ENCODE data around the gene KSR2.

DNA sequence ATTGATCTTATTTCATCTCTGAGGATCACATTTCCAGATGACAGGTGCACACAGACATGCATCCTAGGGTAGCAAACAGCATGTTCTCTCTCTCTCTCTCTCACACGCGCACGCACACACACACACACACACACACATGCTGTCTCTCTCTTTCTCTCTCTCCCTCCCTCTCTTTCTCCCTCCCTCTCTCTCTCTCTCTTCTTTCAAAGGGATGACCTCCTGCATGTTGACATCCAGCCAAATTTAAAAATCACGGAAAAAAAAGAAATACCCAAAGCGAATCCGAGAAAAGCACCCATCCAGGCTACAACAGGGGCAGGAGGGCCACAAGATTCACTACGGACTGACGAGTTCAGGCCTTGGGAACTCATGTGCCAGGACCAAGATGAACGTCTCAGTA is 2.3 kb downstream of the KSR2 start:
- TF ChIP-seq POLR2A (IDR thresholded peaks at IDR 0.05; ENCODE audit: low read depth, low read length): no peak
- no peak for TF ChIP-seq TAF1 (IDR thresholded peaks at IDR 0.05; ENCODE audit: borderline replicate concordance, low read depth, low read length)
- TF ChIP-seq POLR2AphosphoS5 (IDR thresholded peaks at IDR 0.05; ENCODE audit: low read depth, low read length): no peak

Data from GM12892 (cell line).